HCT116 (cell line): ENCODE data around the gene CUX1. TPM values are rescaled to one million over a fixed set of nuclear protein-coding genes. Genes with fewer than 3 reads are reported as not detected.

ENCODE experiments used
- ATAC-seq: fragments of 200-7000 bp; cut with Tn5 transposase; 2 replicates; pipeline ENCODE4 v1.9.1; 2020; ENCODE audit warnings: mild to moderate bottlenecking, moderate library complexity
- BruUV-seq: library from RNA; stranded (reverse); fragments of 400-500 nt; replicated peaks from 2 replicates; lab custom pipeline; 2021; lab: Mats Ljungman, UMichigan
- CTCF ChIA-PET: fragments of 300-600 bp; sonication (Branson Sonifier 250); formaldehyde crosslinking; loops from one replicate; lab custom pipeline; 2021; ENCODE audit warnings: antibody characterized with exemption; lab: Charles Lee
- POLR2A ChIA-PET: fragments of 300-600, 350-600 bp; sonication (Branson Sonifier 250); formaldehyde crosslinking; loops from one replicate; lab custom pipeline; 2021; ENCODE audit warnings: antibody characterized with exemption; lab: Charles Lee
- RAD21 ChIA-PET, 2 experiments: fragments of 300-600 bp; sonication (Branson Sonifier 250); formaldehyde crosslinking; loops; one replicate each; lab custom pipeline; 2023; ENCODE audit warnings: low total read pairs in 2 of 2; ENCODE audit not compliant: uncharacterized antibody in 2 of 2, unreplicated experiment in 2 of 2, low non-redundant PET in 1 of 2; lab: Charles Lee
- DNase-seq: peaks from one replicate; pipeline ENCODE4 v3.0.0-alpha.2; 2010; ENCODE audit warnings: low read depth, low spot score
- H2AFZ ChIP-seq: fragments of 200-600 bp; shearing (Covaris generic), sonication (generic); 2 replicates; pipeline ENCODE4 v1.6.1; 2017; ENCODE audit warnings: low read depth, mixed run types, mixed read lengths, antibody characterized with exemption, low read length; ENCODE audit not compliant: poor library complexity, severe bottlenecking
- H3K27ac ChIP-seq: 2 replicates; pipeline ENCODE4 v1.5.1; 2012; ENCODE audit warnings: low read depth, low read length
- H3K27me3 ChIP-seq: fragments of 200-600 bp; sonication (generic); 2 replicates; pipeline ENCODE4 v1.6.1; 2016; ENCODE audit warnings: mixed run types, low read length, mixed read lengths; ENCODE audit not compliant: insufficient read depth
- H3K36me3 ChIP-seq, 2 experiments: fragments of 200-500 bp in 1 of 2; fragments of 200-600 bp in 1 of 2; sonication (Bioruptor generic) in 1 of 2; sonication (generic) in 1 of 2; 2 replicates each; pipeline versions ENCODE4 v1.5.1 to v1.6.1; 2014 to 2016; ENCODE audit warnings: low read length in 2 of 2, inconsistent platforms in 1 of 2, mixed read lengths in 1 of 2, mixed run types in 1 of 2; ENCODE audit not compliant: insufficient read depth in 2 of 2, control insufficient read depth in 1 of 2
- H3K4me1 ChIP-seq, 2 experiments: fragments of 200-600 bp in 1 of 2; sonication (generic) in 1 of 2; 2 replicates each; pipeline versions ENCODE4 v1.5.1 to v1.6.1; 2012 to 2017; ENCODE audit warnings: low read length in 2 of 2, inconsistent platforms in 1 of 2, mild to moderate bottlenecking in 1 of 2, mixed read lengths in 1 of 2, mixed run types in 1 of 2, moderate library complexity in 1 of 2; ENCODE audit not compliant: insufficient read depth in 2 of 2, control insufficient read depth in 1 of 2
- H3K4me2 ChIP-seq: fragments of 200-600 bp; sonication (generic); 2 replicates; pipeline ENCODE4 v1.6.1; 2017; ENCODE audit warnings: mixed run types, low read length, mixed read lengths
- H3K4me3 ChIP-seq, 2 experiments: fragments of 200-600 bp in 1 of 2; sonication (generic) in 1 of 2; replicated peaks in 1 of 2; 2 replicates each; pipeline ENCODE4 v1.5.1; 2011 to 2016; ENCODE audit warnings: low read length in 2 of 2, control low read depth in 1 of 2, low read depth in 1 of 2, mild to moderate bottlenecking in 1 of 2, mixed read lengths in 1 of 2, mixed run types in 1 of 2
- H3K79me2 ChIP-seq: fragments of 200-600 bp; sonication (generic); 2 replicates; pipeline ENCODE4 v1.6.1; 2017; ENCODE audit warnings: mild to moderate bottlenecking, mixed run types, low read length, moderate library complexity, mixed read lengths; ENCODE audit not compliant: insufficient read depth
- H3K9ac ChIP-seq: fragments of 200-600 bp; sonication (generic); 2 replicates; pipeline ENCODE4 v1.6.1; 2016; ENCODE audit warnings: low read length, mixed read lengths
- H3K9me2 ChIP-seq: fragments of 200-600 bp; sonication (generic), shearing (Covaris generic); 2 replicates; pipeline ENCODE4 v1.6.1; 2017; ENCODE audit warnings: mixed run types, mild to moderate bottlenecking, moderate library complexity; ENCODE audit not compliant: insufficient read depth
- H3K9me3 ChIP-seq, 2 experiments: fragments of 200-500 bp in 1 of 2; fragments of 200-600 bp in 1 of 2; sonication (Bioruptor generic) in 1 of 2; sonication (generic) in 1 of 2; 2 replicates each; pipeline ENCODE4 v1.6.1; 2014 to 2017; ENCODE audit warnings: low read length in 2 of 2, mixed read lengths in 2 of 2, inconsistent platforms in 1 of 2, low read depth in 1 of 2, mild to moderate bottlenecking in 1 of 2, mixed run types in 1 of 2, moderate library complexity in 1 of 2; ENCODE audit not compliant: control insufficient read depth in 1 of 2, insufficient read depth in 1 of 2
- H4K20me1 ChIP-seq: fragments of 200-600 bp; sonication (generic), shearing (Covaris generic); 2 replicates; pipeline ENCODE4 v1.6.1; 2017; ENCODE audit warnings: mixed run types, mild to moderate bottlenecking, moderate library complexity; ENCODE audit not compliant: insufficient read depth
- CEBPB ChIP-seq: IDR thresholded peaks from 2 replicates; pipeline ENCODE4 v1.6.1; 2012; ENCODE audit warnings: low read depth
- EGR1 ChIP-seq: IDR thresholded peaks from 2 replicates; pipeline ENCODE4 v1.6.1; 2012; ENCODE audit warnings: low read depth
- ELF1 ChIP-seq: IDR thresholded peaks from 2 replicates; pipeline ENCODE4 v1.6.1; 2012; ENCODE audit warnings: low read depth, borderline replicate concordance
- EZH2 ChIP-seq: fragments of 200-600 bp; sonication (generic); IDR thresholded peaks from 2 replicates; pipeline ENCODE4 v1.6.1; 2017; ENCODE audit warnings: antibody characterized with exemption, mixed run types
- EZH2phosphoT487 ChIP-seq: fragments of 200-600 bp; IDR thresholded peaks from 2 replicates; pipeline ENCODE4 v1.6.1; 2018; ENCODE audit warnings: antibody characterized with exemption, borderline replicate concordance
- FOSL1 ChIP-seq: IDR thresholded peaks from 2 replicates; pipeline ENCODE4 v1.6.1; 2012; ENCODE audit warnings: low read depth
- JUND ChIP-seq: IDR thresholded peaks from 2 replicates; pipeline ENCODE4 v1.6.1; 2012
- MAX ChIP-seq: IDR thresholded peaks from 2 replicates; pipeline ENCODE4 v1.6.1; 2012
- POLR2A ChIP-seq: IDR thresholded peaks from 2 replicates; pipeline ENCODE4 v1.7.0; 2011; ENCODE audit warnings: borderline replicate concordance; ENCODE audit not compliant: insufficient read depth, insufficient read length; ENCODE audit errors: extremely low read depth
- RAD21 ChIP-seq: IDR thresholded peaks from 2 replicates; pipeline ENCODE4 v1.6.1; 2012; ENCODE audit warnings: low read depth, mild to moderate bottlenecking
- SIN3A ChIP-seq: IDR thresholded peaks from 2 replicates; pipeline ENCODE4 v1.6.1; 2012; ENCODE audit warnings: low read depth
- SP1 ChIP-seq: IDR thresholded peaks from 2 replicates; pipeline ENCODE4 v1.6.1; 2012; ENCODE audit warnings: low read depth
- SRF ChIP-seq: IDR thresholded peaks from 2 replicates; pipeline ENCODE4 v1.6.1; 2012; ENCODE audit warnings: low read depth
- TCF7L2 ChIP-seq: IDR thresholded peaks from 2 replicates; pipeline ENCODE4 v1.7.0; 2011; ENCODE audit warnings: borderline replicate concordance, inconsistent platforms; ENCODE audit not compliant: insufficient read depth, insufficient read length; ENCODE audit errors: extremely low read depth
- YY1 ChIP-seq: IDR thresholded peaks from 2 replicates; pipeline ENCODE4 v1.6.1; 2011; ENCODE audit warnings: low read length, low read depth, moderate library complexity, mild to moderate bottlenecking; ENCODE audit not compliant: insufficient replicate concordance; ENCODE audit errors: extremely low read depth
- ZFX ChIP-seq: fragments of 450-650 bp; IDR thresholded peaks from 2 replicates; pipeline ENCODE4 v1.6.1; 2017
- ZNF274 ChIP-seq: fragments of 200-500 bp; sonication (Bioruptor generic); IDR thresholded peaks from 2 replicates; pipeline ENCODE4 v1.6.1; 2014; ENCODE audit warnings: mild to moderate bottlenecking, low read depth, low read length, inconsistent platforms
- intact Hi-C: fragments of 100-400 bp; cut with micrococcal nuclease; formaldehyde crosslinking; loops from 2 replicates; pipeline ENCODE4 v1.10.0; 2022
- total RNA-seq: library from RNA; stranded (reverse); gene quantifications from one replicate; pipeline ENCODE4 v1.2.1, GENCODE V29; 2021; ENCODE audit not compliant: unreplicated experiment
- TF ChIP-seq, protein P1 (sequence below): IDR thresholded peaks from 2 replicates; pipeline ENCODE4 v1.6.1; 2012; ENCODE audit warnings: low read depth

The CUX1 gene
- total RNA-seq, 1 experiment from 2014 or later, result 68.9 TPM

- H3K36me3 ChIP-seq, result peaks cover 0 to 6% of the 10 kb centered on the region in 2 experiments; a peak in 1 of 4 replicates
- DNase-seq (no peak), ATAC-seq (no peak)
- H3K9me2 ChIP-seq, result no peaks in the 10 kb centered on the region
- no peak overlapping the region for H3K4me2 ChIP-seq
- H3K9ac ChIP-seq, result no peak overlapping the region
- H3K79me2 ChIP-seq, result no peaks in the 10 kb centered on the region
- H4K20me1 ChIP-seq, result no peaks in the 10 kb centered on the region
- ChIA-PET POLR2A (interaction anchor here (0.6 kb wide), 1 partner anchor 316 kb away, joined by 3 read pairs; no protein-coding TSS in a partner anchor), RAD21 (no interaction called here), CTCF (no interaction called here)
- peaks cover 28 to 40% of the 10 kb centered on the region in 2 experiments for H3K4me1 ChIP-seq
- no peak overlapping the region for H2AFZ ChIP-seq
- intact Hi-C loops, result no loop called here
- BruUV-seq, result no TSS peak
- no peak overlapping the region for H3K4me3 ChIP-seq
- H3K9me3 ChIP-seq, result no peaks in the 10 kb centered on the region
- TF ChIP-seq ELF1 (no peak), MAX (no peak), RAD21 (no peak), CEBPB (no peak), JUND (no peak), EGR1 (no peak), SP1 (no peak), EZH2 (no peak), SRF (no peak), SIN3A (no peak), YY1 (no peak), POLR2A (no peak), FOSL1 (no peak), ZNF274 (no peak), ZFX (no peak), EZH2phosphoT487 (no peak), TCF7L2 (no peak)
- TF ChIP-seq, protein P1, sequence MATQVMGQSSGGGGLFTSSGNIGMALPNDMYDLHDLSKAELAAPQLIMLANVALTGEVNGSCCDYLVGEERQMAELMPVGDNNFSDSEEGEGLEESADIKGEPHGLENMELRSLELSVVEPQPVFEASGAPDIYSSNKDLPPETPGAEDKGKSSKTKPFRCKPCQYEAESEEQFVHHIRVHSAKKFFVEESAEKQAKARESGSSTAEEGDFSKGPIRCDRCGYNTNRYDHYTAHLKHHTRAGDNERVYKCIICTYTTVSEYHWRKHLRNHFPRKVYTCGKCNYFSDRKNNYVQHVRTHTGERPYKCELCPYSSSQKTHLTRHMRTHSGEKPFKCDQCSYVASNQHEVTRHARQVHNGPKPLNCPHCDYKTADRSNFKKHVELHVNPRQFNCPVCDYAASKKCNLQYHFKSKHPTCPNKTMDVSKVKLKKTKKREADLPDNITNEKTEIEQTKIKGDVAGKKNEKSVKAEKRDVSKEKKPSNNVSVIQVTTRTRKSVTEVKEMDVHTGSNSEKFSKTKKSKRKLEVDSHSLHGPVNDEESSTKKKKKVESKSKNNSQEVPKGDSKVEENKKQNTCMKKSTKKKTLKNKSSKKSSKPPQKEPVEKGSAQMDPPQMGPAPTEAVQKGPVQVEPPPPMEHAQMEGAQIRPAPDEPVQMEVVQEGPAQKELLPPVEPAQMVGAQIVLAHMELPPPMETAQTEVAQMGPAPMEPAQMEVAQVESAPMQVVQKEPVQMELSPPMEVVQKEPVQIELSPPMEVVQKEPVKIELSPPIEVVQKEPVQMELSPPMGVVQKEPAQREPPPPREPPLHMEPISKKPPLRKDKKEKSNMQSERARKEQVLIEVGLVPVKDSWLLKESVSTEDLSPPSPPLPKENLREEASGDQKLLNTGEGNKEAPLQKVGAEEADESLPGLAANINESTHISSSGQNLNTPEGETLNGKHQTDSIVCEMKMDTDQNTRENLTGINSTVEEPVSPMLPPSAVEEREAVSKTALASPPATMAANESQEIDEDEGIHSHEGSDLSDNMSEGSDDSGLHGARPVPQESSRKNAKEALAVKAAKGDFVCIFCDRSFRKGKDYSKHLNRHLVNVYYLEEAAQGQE, result no peak
- H3K27me3 ChIP-seq, result no peaks in the 10 kb centered on the region
- H3K27ac ChIP-seq, result no peak overlapping the region
Measured at GRCh38 chr7:102104245-102104644, 286.8 kb downstream of the CUX1 start.
